ENCODE results near the gene CNN3. TPM values are rescaled to one million over a fixed set of nuclear protein-coding genes. Genes with fewer than 3 reads are reported as not detected.

The CNN3 gene
- polyA plus RNA-seq, 4 donors = 53.5 to 155 (median 95.2) TPM

DNA sequence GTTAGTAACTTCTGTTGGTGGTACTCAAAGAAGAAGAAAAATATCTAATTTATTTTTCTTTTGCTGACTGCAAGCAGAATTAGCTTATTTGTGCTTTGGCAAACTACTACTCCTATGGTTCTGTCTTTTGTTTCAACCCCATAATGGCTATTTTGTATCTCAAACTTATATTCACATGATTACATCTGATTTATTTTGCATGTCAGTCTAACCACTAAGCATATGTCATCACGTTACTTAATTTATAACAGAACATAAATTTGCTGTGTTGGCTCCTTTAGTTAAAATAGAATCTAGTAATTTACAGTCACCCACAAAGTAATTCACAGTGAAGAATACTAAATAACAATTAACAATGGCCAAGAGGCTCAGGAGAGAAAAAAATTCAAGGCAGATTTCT lies 39.1 kb upstream of the CNN3 start:
- WGBS, 3 donors = 76 to 91% (median 84%) methylated on average over 1 of the region's 1 CpG
- DNase-seq (no peak), FAIRE-seq (no peak)
- Histone ChIP-seq H3K27ac (ENCODE audit: low read depth in 1 of 3, low read length in 2 of 3) (no peak overlapping the region), H3K36me3 (ENCODE audit: control insufficient read depth in 3 of 3, insufficient read depth in 2 of 3, low read depth in 1 of 3, low read length in 3 of 3) (no peaks in the 10 kb centered on the region), H3K4me3 (ENCODE audit: low read depth in 1 of 3, low read length in 3 of 3) (no peak overlapping the region), H3K27me3 (ENCODE audit: control insufficient read depth in 3 of 3, insufficient read depth in 3 of 3, low read length in 3 of 3) (no peaks in the 10 kb centered on the region), H3K4me1 (ENCODE audit: control insufficient read depth in 3 of 3, insufficient read depth in 2 of 3, low read depth in 1 of 3, low read length in 2 of 3) (peaks cover 2 to 14% (median 3%) of the 10 kb centered on the region in 3 donors), H3K9me3 (ENCODE audit: control insufficient read depth in 2 of 2, insufficient read depth in 1 of 2, low read depth in 1 of 2, low read length in 1 of 2) (no peaks in the 10 kb centered on the region)

DNA sequence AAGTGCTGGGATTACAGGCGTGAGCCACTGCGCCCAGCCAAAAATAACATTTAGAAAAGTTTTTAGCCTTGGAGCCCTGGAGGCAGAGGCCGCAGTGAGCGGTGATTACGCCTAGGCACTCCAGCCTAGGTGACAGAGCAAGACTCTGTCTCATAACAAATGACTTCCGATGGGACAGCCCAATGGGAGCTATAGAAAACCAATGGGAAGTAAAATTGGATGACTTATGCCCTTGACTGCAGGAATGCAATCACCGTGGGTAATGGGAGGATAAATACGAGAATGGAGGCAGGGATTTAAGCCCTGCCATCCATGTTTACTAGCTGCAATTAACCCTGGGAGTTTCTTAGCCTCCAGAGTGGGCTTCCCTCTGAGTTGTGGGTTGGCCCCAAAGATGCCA lies 37.0 kb upstream of the CNN3 start:
- 80 to 83% (median 82%) methylated on average over 8 of the region's 8 CpGs for WGBS, 3 donors
- Histone ChIP-seq H3K4me3 (ENCODE audit: low read depth in 1 of 3, low read length in 3 of 3) (no peak overlapping the region), H3K4me1 (ENCODE audit: control insufficient read depth in 3 of 3, insufficient read depth in 2 of 3, low read depth in 1 of 3, low read length in 2 of 3) (peaks cover 4 to 14% (median 8%) of the 10 kb centered on the region in 3 donors), H3K27ac (ENCODE audit: low read depth in 1 of 3, low read length in 2 of 3) (no peak overlapping the region), H3K9me3 (ENCODE audit: control insufficient read depth in 2 of 2, insufficient read depth in 1 of 2, low read depth in 1 of 2, low read length in 1 of 2) (no peaks in the 10 kb centered on the region), H3K36me3 (ENCODE audit: control insufficient read depth in 3 of 3, insufficient read depth in 2 of 3, low read depth in 1 of 3, low read length in 3 of 3) (no peaks in the 10 kb centered on the region), H3K27me3 (ENCODE audit: control insufficient read depth in 3 of 3, insufficient read depth in 3 of 3, low read length in 3 of 3) (no peaks in the 10 kb centered on the region)
- FAIRE-seq (no peak), DNase-seq (no peak)

DNA sequence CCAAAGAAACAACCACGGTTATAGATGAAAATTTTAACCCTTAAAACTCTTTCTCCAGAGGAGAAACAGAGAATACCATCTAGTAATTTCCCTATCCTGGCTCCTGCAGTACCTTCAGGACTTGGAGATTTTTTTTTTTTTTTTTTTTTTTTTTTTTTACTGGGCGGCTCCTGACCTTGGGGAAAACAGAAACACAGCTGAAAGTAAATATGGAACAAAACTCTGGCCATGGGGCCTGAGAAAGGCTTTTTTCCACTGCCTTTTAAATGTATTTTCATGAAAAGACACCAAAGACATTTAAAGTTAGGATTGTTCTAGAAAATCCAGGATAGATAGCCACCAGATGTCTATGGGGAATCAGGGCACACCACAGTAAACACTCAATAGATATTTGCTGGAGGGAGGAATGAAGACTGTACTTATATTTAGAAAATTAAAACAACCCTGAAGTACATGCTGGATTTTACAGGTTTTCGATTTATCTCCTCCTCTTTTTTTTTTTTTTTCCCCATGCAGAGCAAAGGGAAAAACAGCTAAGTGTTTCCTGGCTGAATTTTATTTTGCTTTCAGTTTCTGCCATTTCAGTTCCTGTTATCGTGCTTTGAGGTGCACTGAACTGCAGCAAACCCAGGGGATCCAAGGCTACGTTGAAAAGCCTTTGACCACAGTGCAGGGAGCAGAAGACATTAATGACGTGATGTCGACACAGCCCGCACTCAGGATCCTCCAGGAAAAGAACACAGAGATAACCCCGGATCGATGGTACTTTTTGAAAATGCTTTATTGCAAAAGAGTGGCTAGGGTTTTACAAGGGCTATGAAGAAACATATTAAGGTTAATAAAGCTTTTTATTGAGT lies 35.7 kb upstream of the CNN3 start:
- H3K27me3 ChIP-seq (ENCODE audit: control insufficient read depth in 3 of 3, insufficient read depth in 3 of 3, low read length in 3 of 3) = no peaks in the 10 kb centered on the region
- peak; percentile 53 for FAIRE-seq
- H3K27ac ChIP-seq (ENCODE audit: low read depth in 1 of 3, low read length in 2 of 3) = peak overlapping the region; percentile 85 to 86 (median 86)
- DNase-seq = peak; percentile 94 to 97
- H3K4me1 ChIP-seq (ENCODE audit: control insufficient read depth in 3 of 3, insufficient read depth in 2 of 3, low read depth in 1 of 3, low read length in 2 of 3) = peaks cover 4 to 14% (median 8%) of the 10 kb centered on the region in 3 donors
- no peaks in the 10 kb centered on the region for H3K36me3 ChIP-seq (ENCODE audit: control insufficient read depth in 3 of 3, insufficient read depth in 2 of 3, low read depth in 1 of 3, low read length in 3 of 3)
- peak overlapping the region in 2 of 3 donors; percentile 2 to 33 for H3K4me3 ChIP-seq (ENCODE audit: low read depth in 1 of 3, low read length in 3 of 3)
- WGBS, 3 donors = 8 to 14% (median 9%) methylated on average over 10 of the region's 10 CpGs
- H3K9me3 ChIP-seq (ENCODE audit: control insufficient read depth in 2 of 2, insufficient read depth in 1 of 2, low read depth in 1 of 2, low read length in 1 of 2) = no peaks in the 10 kb centered on the region

DNA sequence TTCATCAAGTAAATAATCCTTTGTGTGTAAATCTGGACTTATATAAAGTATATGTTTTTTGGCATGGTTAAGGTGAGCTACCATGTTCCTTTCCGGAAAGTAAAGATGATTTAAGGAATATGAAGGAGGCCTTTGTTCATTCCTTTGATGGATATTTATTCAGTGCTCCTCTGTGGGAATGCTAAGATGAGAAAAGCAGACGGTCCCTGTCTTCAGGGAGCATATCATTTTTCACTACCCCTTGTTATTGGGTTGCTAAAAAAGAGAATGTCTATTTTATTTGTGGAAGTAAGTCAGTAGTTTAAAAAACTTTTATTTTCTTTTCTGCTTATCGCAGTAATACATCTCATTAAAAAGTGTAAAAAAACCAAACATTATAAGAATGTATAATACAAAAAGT lies 35.1 kb upstream of the CNN3 start:
- no peaks in the 10 kb centered on the region for H3K9me3 ChIP-seq (ENCODE audit: control insufficient read depth in 2 of 2, insufficient read depth in 1 of 2, low read depth in 1 of 2, low read length in 1 of 2)
- no peaks in the 10 kb centered on the region for H3K27me3 ChIP-seq (ENCODE audit: control insufficient read depth in 3 of 3, insufficient read depth in 3 of 3, low read length in 3 of 3)
- WGBS, 3 donors = 53 to 82% (median 67%) methylated on average over 3 of the region's 3 CpGs
- no peak for DNase-seq
- peak overlapping the region in 2 of 3 donors; percentile 85 to 86 for H3K27ac ChIP-seq (ENCODE audit: low read depth in 1 of 3, low read length in 2 of 3)
- H3K36me3 ChIP-seq (ENCODE audit: control insufficient read depth in 3 of 3, insufficient read depth in 2 of 3, low read depth in 1 of 3, low read length in 3 of 3) = no peaks in the 10 kb centered on the region
- H3K4me3 ChIP-seq (ENCODE audit: low read depth in 1 of 3, low read length in 3 of 3) = no peak overlapping the region
- H3K4me1 ChIP-seq (ENCODE audit: control insufficient read depth in 3 of 3, insufficient read depth in 2 of 3, low read depth in 1 of 3, low read length in 2 of 3) = peaks cover 4 to 14% (median 8%) of the 10 kb centered on the region in 3 donors
- FAIRE-seq = no peak

DNA sequence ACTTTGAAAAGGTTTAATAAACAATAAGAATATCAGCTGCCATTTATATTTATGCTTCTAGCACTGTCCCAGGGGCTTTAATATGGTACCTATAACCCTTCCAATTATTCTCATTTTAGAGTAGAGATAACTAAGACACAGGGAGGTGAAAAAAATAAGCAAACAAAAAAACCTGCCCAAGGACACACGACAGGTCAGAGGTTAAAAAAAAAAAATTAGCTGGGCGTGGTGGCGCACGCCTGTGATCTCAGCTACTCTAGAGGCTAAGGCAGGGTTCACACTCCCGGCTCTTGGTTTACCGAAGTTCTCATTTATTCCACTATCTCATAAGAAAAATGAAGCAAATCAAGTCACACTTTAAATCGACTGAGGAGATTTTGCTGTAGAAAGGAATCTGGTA lies 34.7 kb upstream of the CNN3 start:
- Histone ChIP-seq H3K4me1 (ENCODE audit: control insufficient read depth in 3 of 3, insufficient read depth in 2 of 3, low read depth in 1 of 3, low read length in 2 of 3) (peaks cover 4 to 14% (median 8%) of the 10 kb centered on the region in 3 donors), H3K27me3 (ENCODE audit: control insufficient read depth in 3 of 3, insufficient read depth in 3 of 3, low read length in 3 of 3) (no peaks in the 10 kb centered on the region), H3K4me3 (ENCODE audit: low read depth in 1 of 3, low read length in 3 of 3) (no peak overlapping the region), H3K9me3 (ENCODE audit: control insufficient read depth in 2 of 2, insufficient read depth in 1 of 2, low read depth in 1 of 2, low read length in 1 of 2) (no peaks in the 10 kb centered on the region), H3K36me3 (ENCODE audit: control insufficient read depth in 3 of 3, insufficient read depth in 2 of 3, low read depth in 1 of 3, low read length in 3 of 3) (no peaks in the 10 kb centered on the region), H3K27ac (ENCODE audit: low read depth in 1 of 3, low read length in 2 of 3) (peak overlapping the region in 2 of 3 donors; percentile 68 to 86)
- DNase-seq (peak in 1 of 2 donors; percentile 74), FAIRE-seq (no peak)
- 28 to 70% (median 49%) methylated on average over 7 of the region's 7 CpGs for WGBS, 3 donors

DNA sequence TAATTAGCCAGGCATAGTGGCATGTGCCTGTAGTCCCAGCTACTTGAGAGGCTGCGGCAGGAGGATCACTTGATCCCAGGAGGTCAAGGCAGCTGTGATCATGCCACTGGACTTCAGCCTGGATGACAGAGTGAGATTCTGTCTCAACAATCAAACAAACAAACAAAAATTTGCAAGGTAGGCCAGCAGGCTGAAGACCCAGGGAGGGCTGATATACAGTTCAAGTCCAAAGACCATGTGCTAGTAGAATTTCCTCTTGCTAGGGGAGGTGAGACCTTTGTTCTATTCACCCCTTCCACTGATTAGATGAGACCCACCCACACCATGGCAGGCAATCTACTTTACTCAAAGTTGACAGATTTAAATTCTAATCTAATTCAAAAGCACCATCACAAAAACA lies 31.2 kb upstream of the CNN3 start:
- H3K4me3 ChIP-seq (ENCODE audit: low read depth in 1 of 3, low read length in 3 of 3) = no peak overlapping the region
- H3K4me1 ChIP-seq (ENCODE audit: control insufficient read depth in 3 of 3, insufficient read depth in 2 of 3, low read depth in 1 of 3, low read length in 2 of 3) = peaks cover 4 to 21% (median 9%) of the 10 kb centered on the region in 3 donors
- no peaks in the 10 kb centered on the region for H3K27me3 ChIP-seq (ENCODE audit: control insufficient read depth in 3 of 3, insufficient read depth in 3 of 3, low read length in 3 of 3)
- WGBS, 3 donors = 28 to 75% (median 61%) methylated on average over 1 of the region's 1 CpG
- H3K27ac ChIP-seq (ENCODE audit: low read depth in 1 of 3, low read length in 2 of 3) = no peak overlapping the region
- H3K36me3 ChIP-seq (ENCODE audit: control insufficient read depth in 3 of 3, insufficient read depth in 2 of 3, low read depth in 1 of 3, low read length in 3 of 3) = no peaks in the 10 kb centered on the region
- H3K9me3 ChIP-seq (ENCODE audit: control insufficient read depth in 2 of 2, insufficient read depth in 1 of 2, low read depth in 1 of 2, low read length in 1 of 2) = peaks cover 0 to 2% of the 10 kb centered on the region in 2 donors
- no peak for FAIRE-seq
- peak in 1 of 2 donors; percentile 79 for DNase-seq

DNA sequence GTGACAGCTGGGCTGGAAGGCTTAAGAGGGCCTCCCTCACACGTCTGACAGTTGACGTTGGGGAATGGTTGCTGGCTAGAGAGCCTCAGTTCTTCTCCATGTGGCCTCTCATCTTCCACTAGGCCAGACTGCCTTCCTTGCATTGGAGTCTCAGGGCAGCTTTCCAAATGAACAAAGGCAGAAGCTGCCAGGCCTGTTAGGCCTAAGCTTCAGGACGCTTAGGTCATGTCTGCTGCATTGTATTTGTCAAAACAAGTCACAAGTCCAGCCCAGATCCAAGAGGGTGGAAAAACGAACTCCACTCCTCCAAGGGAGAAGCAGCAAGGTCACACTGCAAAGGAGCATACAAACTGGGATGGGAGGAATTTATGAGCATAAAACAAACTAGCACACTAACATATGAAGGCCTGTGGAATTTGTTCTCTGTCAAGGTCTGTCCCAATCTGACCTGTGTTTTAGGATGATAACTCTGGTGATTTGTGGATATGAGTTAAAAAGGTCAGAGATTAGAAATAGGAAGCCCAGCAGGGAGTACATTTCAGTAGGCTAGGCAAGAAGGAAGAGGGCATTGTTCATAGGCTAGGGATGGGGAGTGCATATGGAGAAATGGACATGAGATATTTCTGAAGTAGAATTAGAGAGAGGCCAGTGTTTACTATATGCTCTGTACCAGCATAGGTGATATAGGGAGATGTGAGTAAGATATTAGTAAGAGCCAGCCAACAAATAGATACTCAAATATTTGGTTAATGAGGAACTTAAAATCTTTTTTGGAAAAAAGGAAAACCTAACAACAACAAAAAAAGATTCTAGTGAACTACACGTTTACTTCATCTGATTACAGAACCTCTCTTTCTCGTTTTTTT lies 29.1 kb upstream of the CNN3 start:
- H3K9me3 ChIP-seq (ENCODE audit: control insufficient read depth in 2 of 2, insufficient read depth in 1 of 2, low read depth in 1 of 2, low read length in 1 of 2) = peaks cover 0 to 3% of the 10 kb centered on the region in 2 donors
- no peak overlapping the region for H3K4me3 ChIP-seq (ENCODE audit: low read depth in 1 of 3, low read length in 3 of 3)
- 26 to 49% (median 43%) methylated on average over 6 of the region's 6 CpGs for WGBS, 3 donors
- peak overlapping the region; percentile 3 to 30 (median 12) for H3K27ac ChIP-seq (ENCODE audit: low read depth in 1 of 3, low read length in 2 of 3)
- no peaks in the 10 kb centered on the region for H3K27me3 ChIP-seq (ENCODE audit: control insufficient read depth in 3 of 3, insufficient read depth in 3 of 3, low read length in 3 of 3)
- H3K4me1 ChIP-seq (ENCODE audit: control insufficient read depth in 3 of 3, insufficient read depth in 2 of 3, low read depth in 1 of 3, low read length in 2 of 3) = peaks cover 4 to 11% (median 10%) of the 10 kb centered on the region in 3 donors
- FAIRE-seq (no peak), DNase-seq (peak; percentile 49 to 86)
- H3K36me3 ChIP-seq (ENCODE audit: control insufficient read depth in 3 of 3, insufficient read depth in 2 of 3, low read depth in 1 of 3, low read length in 3 of 3) = no peaks in the 10 kb centered on the region

Data from small intestine (tissue), 7 donors.